ENCODE results near the gene WFIKKN2.

WFIKKN2 gene

DNA sequence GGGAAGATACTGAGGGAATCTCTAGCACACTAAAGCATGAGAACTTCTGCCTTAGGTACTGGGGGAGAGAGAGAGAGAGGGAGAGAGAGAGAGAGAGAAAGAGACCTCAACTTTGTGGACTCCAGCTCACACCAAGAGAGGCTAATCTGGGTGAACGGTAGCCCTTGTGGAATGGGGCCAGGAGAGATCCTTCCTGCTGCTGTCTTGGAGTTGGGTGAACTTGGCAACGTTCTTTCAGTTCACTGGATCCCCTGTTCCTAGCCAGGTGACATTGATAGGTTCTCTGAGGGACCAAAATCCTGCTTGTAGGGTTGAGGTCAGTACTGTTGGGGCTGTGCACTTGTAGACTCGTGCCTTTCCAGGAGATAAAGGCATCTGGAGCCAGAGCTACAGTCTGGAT, 26.5 kb upstream of the WFIKKN2 start:
- DNase-seq (ENCODE audit: extremely low read depth, low read depth), result no peak
- TF ChIP-seq, protein P1, sequence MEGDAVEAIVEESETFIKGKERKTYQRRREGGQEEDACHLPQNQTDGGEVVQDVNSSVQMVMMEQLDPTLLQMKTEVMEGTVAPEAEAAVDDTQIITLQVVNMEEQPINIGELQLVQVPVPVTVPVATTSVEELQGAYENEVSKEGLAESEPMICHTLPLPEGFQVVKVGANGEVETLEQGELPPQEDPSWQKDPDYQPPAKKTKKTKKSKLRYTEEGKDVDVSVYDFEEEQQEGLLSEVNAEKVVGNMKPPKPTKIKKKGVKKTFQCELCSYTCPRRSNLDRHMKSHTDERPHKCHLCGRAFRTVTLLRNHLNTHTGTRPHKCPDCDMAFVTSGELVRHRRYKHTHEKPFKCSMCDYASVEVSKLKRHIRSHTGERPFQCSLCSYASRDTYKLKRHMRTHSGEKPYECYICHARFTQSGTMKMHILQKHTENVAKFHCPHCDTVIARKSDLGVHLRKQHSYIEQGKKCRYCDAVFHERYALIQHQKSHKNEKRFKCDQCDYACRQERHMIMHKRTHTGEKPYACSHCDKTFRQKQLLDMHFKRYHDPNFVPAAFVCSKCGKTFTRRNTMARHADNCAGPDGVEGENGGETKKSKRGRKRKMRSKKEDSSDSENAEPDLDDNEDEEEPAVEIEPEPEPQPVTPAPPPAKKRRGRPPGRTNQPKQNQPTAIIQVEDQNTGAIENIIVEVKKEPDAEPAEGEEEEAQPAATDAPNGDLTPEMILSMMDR (IDR thresholded peaks at IDR 0.05; ENCODE audit: low read depth, low read length, missing control alignments), result no peak
- H3K4me3 ChIP-seq (replicated peaks; ENCODE audit: low read depth, low read length), result no peak overlapping the region

DNA sequence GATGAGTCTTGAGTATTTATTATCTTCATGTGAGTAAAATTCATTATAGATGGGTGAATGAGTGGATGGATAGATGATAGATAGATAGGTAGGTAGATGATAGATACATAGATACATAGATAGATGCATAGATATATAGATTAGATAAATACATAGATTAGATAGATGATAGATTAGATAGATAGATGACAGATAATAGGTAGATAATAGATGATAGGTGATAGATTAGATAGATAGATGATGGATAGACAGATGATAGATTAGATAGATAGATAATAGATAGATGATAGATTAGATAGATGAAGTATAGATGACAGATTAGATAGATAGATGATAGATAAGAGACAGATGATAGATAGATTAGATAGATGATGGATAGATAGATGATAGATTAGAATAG, 21.8 kb upstream of the WFIKKN2 start:
- TF ChIP-seq, protein P1 (IDR thresholded peaks at IDR 0.05; ENCODE audit: low read depth, low read length, missing control alignments), result no peak
- no peak overlapping the region for H3K4me3 ChIP-seq (replicated peaks; ENCODE audit: low read depth, low read length)
- no peak for DNase-seq (ENCODE audit: extremely low read depth, low read depth)

DNA sequence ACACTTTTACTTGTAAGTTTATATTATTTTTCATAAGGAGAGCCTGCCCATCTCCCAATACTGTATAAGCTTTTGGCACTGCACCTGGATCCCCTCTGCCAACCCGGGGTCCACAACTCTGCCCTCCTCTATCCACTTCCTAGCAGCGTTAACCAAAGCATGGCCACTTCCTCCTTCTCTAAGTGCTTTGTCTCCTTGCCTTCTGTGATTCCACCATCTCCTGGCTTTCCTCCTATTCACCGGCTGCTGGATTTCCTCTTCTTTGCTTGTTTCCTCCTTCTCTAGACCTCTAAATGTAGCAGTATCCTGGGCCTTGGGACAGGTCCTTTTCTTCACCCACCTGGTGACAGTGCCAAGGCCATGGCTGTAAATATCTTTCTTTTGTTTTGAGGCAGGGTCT, 20.0 kb upstream of the WFIKKN2 start:
- TF ChIP-seq, protein P1 (IDR thresholded peaks at IDR 0.05; ENCODE audit: low read depth, low read length, missing control alignments), result no peak
- no peak for DNase-seq (ENCODE audit: extremely low read depth, low read depth)

DNA sequence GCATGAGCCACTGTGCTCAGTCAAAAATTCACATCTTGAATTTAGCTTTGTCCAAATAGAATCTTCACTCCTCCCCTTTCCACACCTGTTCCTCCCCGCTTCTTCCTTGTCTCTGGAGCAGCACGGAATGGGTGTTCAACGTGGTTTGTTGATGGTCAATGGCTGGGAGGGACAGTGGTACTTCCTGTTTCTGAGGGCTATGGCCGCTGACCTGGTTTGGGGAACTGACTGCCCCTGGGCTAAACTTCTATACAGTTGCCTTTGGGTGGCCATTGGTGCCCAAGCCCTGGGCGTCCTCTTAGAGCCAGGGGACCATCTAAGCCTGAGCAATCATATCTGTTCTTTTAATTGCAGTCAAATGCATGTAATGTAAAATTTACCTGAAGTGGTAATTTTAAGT, 19.1 kb upstream of the WFIKKN2 start:
- TF ChIP-seq, protein P1 (IDR thresholded peaks at IDR 0.05; ENCODE audit: low read depth, low read length, missing control alignments), result no peak
- H3K4me3 ChIP-seq (replicated peaks; ENCODE audit: low read depth, low read length), result no peak overlapping the region
- DNase-seq (ENCODE audit: extremely low read depth, low read depth), result no peak

More for the DNA sequence above, 20.0 kb upstream of the WFIKKN2 start:
- no peak overlapping the region for H3K4me3 ChIP-seq (replicated peaks; ENCODE audit: low read depth, low read length)

DNA sequence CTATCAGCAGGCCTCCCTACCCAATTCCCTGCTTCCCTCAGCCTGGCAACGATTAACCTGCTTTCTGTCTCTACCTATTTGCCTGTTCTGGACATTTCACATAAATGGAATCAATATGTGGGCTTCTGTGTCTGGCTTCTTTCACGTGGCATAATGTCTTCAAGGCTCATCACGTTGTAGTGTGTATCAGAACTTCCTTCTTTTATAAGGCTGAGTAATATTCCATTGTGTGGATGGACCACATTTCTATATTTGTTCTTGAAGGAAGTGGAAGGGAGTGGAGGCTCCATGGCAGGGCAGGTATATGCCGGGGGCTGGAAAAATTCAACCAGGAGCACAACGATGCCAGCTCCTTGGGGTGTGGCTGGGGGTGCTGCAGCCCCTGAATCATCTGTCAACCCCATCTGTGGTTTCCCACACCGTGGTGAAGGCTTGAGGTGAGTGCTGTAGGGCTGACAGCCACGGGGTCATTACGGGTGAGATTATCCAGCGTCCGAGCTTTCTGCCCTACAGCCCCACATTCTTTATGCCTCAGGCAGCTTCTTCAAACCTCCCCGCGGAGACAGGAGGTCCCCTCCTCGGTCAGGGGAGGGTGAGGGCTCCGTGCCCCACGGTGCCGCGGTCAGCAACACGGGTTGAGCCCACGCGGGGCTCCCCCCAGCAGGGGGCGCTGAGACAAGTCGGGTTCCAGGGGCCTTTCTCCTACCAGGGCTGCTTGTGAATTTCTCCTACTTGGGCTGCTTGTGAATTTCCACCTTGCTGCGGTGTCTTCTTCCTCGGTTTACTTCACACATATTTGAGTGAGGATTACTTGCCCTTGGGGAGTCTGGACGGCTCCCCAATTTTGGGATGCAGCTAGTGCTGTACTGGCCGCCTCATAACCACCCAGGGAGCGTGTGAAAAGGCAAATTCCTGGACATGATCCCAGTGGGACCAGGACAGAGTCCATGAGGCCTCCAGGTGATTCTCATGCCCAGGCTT, 18.3 kb upstream of the WFIKKN2 start:
- no peak for DNase-seq (ENCODE audit: extremely low read depth, low read depth)
- no peak overlapping the region for H3K4me3 ChIP-seq (replicated peaks; ENCODE audit: low read depth, low read length)

DNA sequence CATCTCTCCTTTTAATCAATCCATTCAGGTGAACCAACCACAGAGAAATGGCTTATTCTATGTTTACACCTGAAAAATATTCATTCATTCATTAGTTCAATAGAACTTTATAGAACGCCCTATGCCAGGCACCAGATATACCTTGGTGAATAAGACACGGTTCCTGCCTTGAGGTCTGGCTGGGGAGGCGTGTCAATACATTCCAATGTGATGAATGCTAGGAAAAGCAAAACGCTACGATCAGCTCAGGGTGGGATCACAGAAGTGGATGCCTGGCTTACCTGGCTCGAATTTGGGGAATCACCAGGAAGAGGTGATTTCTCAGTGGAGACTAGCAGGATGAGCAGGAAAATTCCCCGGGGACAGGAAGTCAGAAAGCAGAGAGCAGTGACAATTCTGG, 17.5 kb upstream of the WFIKKN2 start:
- TF ChIP-seq, protein P1 (IDR thresholded peaks at IDR 0.05; ENCODE audit: low read depth, low read length, missing control alignments), result no peak
- H3K4me3 ChIP-seq (replicated peaks; ENCODE audit: low read depth, low read length), result no peak overlapping the region
- no peak for DNase-seq (ENCODE audit: extremely low read depth, low read depth)

More for the DNA sequence above, 18.3 kb upstream of the WFIKKN2 start:
- TF ChIP-seq, protein P1 (IDR thresholded peaks at IDR 0.05; ENCODE audit: low read depth, low read length, missing control alignments), result peak; percentile 85

Measured in HFF-Myc (cell line).